Adrenal gland (tissue), 5 donors: Measurements from ENCODE around the gene ICAM2.

Source experiments
- POLR2A ChIP-seq, 2 donors: fragments of 450-650 bp; IDR thresholded peaks; one replicate each; pipeline ENCODE4 v1.6.1; 2017; ENCODE audit warnings: antibody characterized with exemption in 2 of 2, mild to moderate bottlenecking in 2 of 2, moderate library complexity in 1 of 2
- TF ChIP-seq, protein P1 (sequence below), 6 experiments: fragments of 450-650 bp in 4 of 6; fragments of 200-600 bp in 2 of 6; sonication (generic) in 1 of 6; IDR thresholded peaks; 1 replicate in 5 of 6; 2 replicates in 1 of 6; pipeline versions ENCODE4 v1.5.1 to v1.8.0; 2016 to 2021; ENCODE audit warnings: antibody characterized with exemption in 6 of 6, mild to moderate bottlenecking in 2 of 6, moderate library complexity in 1 of 6
- donor health status: DM: no; HTN: no; CAD: no.

DNA sequence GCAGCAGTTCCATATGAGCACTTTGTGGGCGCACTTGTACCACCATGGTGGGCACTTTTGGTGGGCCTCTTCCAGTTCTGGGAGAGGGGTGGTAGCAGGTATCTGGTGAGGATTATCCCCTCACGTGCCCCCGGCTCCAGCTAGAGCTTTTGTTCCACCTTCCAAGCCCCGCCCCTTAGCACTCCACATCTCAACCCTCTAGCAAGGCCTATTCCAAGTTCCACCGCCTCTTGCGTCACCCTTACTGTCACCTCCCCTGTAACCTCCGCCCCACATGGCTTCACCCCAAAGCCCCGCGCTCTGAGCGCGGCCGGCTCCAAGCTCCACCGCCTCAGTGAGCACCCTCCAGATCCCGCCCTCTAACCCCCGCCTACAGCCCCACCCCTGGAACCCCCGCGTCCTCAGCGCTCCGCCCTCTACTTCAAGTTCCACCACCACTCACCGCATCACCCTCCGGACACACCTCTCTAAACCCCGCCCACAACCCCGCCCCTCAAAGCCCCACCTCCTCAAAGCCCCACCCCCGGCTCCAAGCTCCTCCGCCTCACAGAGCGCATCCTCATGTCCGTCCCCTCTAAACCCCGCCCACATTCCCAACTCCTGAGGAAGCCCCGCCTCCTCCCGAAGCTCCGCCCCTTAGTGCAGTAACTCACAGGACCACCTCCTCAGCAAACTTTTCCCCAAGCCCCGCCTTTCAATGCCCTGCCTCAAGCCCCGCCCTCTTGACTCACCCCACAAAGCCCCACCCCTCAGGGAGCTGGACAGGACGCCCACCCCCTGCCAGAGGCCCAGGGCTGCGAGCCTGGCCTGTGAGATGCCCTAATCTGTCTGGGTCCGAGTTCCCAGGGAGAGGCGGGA lies 58.8 kb downstream of the ICAM2 start:
- TF ChIP-seq, protein P1, sequence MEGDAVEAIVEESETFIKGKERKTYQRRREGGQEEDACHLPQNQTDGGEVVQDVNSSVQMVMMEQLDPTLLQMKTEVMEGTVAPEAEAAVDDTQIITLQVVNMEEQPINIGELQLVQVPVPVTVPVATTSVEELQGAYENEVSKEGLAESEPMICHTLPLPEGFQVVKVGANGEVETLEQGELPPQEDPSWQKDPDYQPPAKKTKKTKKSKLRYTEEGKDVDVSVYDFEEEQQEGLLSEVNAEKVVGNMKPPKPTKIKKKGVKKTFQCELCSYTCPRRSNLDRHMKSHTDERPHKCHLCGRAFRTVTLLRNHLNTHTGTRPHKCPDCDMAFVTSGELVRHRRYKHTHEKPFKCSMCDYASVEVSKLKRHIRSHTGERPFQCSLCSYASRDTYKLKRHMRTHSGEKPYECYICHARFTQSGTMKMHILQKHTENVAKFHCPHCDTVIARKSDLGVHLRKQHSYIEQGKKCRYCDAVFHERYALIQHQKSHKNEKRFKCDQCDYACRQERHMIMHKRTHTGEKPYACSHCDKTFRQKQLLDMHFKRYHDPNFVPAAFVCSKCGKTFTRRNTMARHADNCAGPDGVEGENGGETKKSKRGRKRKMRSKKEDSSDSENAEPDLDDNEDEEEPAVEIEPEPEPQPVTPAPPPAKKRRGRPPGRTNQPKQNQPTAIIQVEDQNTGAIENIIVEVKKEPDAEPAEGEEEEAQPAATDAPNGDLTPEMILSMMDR (IDR thresholded peaks at IDR 0.05) = no peak
- TF ChIP-seq POLR2A (IDR thresholded peaks at IDR 0.05) = no peak
